HG03521 (cell line): ENCODE measurements around the gene PFDN6.
"Not testable (repeated sequence)": the region's sequence is repeated elsewhere in the genome, so short reads cannot be mapped to it uniquely, and the experiment has no call there.

ENCODE experiments used
- ATAC-seq: cut with Tn5 transposase; IDR thresholded peaks from one replicate; pipeline ENCODE4 v1.9.1; 2021; ENCODE audit warnings: mild to moderate bottlenecking, moderate library complexity; ENCODE audit not compliant: unreplicated experiment

PFDN6 gene

DNA sequence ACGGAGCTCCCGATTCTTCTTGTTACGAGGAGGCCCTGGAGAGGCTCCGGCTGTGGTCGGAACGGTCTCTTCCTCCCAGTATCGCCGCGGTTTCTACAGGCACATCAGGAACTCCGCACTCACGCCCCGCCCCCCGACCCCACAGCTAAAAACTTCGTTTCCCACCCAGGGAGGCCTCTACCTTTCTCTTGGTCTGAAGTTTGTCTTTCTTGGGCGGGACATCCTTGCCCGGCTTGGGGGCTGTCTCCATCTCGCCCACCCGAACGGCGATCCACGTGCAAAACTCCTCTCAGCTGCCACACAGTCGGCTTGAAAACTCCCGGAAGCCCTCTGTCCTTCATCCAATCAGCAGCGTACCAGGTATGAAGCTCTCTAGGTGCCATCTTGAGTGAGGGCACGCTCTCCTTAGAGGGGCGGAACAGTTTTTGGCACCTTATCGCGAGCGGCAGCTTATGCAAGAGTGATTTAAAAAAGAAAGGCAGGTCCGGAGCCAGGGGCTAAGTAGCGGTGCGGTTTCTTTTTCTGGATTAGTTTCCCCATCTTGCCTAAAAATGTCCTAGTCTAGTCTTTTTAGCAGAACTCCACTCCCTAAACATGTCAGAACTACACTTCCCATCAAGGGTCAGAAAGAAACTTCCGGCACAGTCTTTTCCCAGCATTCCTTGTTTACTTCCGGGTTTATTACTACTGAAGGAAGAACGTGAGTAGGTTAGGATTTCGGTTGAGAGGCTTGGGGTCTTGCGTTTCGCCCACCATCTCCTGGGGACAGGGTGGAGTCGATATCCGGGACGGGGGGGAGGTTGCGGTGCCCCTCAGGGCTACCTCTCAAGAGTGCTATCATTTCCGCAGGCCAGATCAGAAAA lies at the start of gene PFDN6, which contains the start of gene WDR46:
TSS of gene PFDN6 (plus strand) at position 681 of the 863 bp plus-strand sequence. CDS start 256 bp downstream, outside the sequence.
TSS of gene WDR46 (minus strand) at position 319 of the 863 bp plus-strand sequence. CDS start at position 250, 69 bp downstream.
- peak; percentile 76 for ATAC-seq

DNA sequence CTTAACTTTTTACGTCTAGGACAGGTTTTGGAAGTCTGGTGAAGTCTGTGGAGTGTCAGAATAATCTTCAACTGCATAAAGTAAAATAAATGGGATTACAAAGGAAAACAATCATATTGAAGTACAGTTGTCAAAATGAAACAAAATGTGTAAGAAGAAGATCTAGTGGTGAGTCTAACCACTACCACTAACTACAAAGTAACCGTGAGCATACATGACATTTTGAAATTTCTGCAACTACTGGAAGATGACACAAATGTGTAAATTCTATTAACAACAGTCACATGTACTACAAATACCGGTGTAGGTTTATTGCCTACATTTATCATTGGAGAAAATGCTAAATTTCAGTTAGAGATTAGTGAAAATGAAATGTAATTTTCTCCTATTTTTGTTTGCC lies 47.4 kb upstream of the PFDN6 start:
- ATAC-seq, result no peak

DNA sequence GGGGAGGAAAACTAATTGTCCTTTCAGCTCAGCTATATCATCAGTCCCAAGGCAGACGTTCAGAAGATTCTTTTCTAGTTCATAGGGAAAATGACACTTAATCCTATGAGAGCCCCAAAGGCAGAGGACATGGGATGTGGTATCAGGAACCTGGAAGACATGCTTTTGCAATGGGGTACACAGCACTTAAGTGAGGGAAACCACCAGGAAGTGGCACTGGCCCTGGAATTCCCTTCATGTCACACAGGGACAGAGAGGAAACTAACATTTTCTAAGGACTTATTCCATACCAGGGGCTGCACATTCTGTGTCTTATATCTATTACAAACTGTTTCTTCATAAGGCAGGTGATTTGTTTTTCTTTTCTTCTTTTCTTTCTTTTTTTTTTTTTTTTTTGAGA lies 45.9 kb upstream of the PFDN6 start:
- no peak for ATAC-seq

DNA sequence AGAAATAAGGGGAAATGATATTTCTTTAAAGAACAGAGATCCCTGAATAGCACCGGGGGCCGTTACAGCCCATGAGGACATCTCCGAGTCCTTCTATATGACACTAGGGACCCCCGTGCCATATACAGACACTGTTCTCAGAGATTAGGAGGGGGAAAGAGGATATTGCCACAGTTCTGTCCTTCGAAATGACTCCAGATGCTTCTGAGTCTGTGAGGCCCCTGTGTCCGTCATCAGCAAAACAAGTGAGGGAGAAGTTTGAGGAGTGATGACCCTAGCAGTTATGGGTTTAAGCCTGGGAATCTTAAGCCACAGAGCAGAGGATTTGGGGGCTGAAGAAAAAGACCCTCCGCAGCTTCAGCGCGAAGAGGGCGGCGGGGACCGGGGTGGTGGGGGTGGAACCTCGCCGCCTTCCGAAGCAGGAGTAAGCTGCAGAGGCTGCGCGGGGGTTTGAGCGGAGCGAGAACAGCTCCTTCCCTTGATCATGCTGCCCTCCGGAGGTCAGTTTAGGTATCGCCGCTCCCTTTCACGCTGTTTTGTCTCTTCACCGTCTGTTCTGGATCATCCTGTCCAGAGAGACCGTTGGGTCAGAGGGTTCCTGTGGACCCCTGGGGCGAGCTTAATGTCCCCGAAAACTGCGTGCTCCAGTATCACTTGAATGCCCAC lies 41.3 kb upstream of the PFDN6 start:
- ATAC-seq, result no peak

DNA sequence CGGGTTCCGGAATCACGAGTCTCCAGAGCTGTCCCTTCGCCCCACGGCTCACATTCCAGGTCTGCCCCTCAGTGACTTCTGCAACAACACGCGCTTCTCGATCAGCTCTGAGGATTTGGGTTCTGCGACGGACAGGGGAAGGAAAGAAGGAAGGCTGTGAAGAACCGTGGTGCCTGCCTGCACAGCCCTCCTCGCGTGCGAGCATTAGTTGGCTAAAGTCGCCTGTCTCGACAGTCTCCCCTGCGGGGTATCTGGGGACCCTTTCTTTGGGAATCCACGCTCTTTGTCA lies 40.8 kb upstream of the PFDN6 start:
- no peak for ATAC-seq

DNA sequence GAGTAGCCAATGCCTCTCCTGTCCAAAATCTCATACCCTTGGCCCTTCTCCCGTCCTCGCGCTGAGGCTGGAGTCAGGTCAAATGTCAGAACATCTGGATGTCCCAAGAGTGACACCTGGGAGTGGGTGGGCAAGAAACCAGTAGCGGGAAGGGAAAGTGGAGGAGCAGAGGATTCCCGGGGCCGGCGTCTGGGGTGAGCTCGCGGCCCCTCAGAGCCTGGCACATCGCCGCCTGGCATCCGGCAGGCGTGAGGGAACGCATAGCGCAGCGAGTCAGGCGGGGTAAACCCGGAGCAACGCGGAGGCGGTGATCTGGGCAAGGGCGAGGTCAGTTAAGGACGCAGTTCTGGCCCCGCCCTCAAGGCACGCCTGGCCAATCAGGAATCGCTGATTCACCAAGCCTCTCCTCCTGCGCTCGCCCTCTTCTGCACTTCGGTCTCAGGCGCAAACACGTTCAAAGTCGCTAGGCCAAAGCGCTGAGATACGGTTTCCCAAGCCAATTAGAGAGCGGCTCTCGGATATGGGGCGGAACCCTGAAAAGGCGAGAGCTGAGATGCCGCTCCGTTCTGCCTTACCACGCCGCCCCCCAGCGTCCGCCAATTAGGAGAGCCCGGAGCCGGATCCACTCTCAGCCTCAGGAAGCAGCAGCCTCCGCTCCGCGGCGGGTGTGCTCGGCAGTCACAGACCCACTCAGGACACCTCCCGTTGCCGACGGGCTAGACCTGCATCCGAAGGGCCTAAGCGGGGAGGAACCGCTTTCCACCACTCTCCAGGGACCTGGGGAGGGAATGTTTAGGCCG lies 40.3 kb upstream of the PFDN6 start:
- ATAC-seq, result peak; percentile 84

DNA sequence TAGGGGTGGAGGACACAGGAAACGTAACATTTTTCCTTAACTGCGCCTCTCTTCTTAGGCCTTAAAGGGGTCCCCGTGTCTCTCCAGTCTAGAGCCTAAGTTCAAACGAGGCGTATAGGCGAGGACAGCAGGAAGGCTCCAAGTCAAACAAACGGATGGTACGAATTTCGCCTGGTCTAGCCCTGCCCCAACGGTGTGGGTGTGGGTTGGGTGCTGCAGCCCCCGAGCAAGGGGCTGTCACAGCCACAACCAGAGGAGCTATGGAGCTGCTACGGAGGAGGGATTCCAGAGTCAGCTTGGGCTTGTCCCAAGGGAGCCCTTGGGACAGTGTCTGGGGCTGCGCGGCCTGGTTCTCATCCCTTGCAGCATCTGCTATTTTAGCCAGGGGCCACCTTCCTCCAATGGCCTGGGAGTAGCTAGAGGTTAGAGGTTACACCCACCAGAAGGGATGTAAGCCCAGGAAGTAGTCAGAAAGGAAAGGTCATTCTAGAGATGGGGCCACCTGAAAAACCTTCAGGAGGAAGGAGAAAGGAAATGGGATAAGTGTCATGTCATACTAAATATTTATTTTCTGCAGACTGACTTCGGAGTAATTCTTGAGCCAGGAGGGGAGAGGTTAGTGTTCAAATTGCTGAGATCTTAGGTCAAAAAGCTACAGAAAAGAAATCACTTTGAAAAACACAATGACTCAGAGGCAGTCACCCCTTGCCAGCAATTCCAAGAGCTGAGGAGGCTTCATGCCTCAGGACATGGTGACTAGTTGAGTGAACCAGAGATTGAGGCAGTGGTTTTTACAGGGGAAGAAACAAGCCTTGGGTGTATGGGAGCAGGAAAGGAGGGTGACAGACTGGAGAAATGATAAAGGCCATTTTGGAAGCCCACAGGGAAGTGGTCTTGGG lies 39.4 kb upstream of the PFDN6 start:
- ATAC-seq, result no peak

DNA sequence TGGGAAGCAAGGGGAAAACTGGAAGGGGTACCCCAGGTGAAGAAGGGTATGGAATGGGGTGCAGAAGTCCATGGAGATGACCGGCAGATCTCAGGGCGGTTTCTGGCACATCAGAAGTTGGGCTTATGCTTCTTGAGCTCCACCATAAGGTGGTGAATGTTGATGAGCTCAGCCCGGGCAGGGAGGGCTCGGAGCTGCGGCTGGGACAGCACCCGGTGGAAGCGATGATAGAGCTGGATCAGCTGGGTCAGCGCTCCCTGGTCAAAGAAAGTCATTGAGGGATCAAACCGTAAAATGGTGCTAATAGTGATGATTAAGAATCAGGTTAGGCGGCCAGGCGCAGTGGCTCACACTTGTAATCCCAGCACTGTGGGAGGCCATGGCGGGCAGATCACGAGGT lies 38.7 kb upstream of the PFDN6 start:
- ATAC-seq, result no peak

DNA sequence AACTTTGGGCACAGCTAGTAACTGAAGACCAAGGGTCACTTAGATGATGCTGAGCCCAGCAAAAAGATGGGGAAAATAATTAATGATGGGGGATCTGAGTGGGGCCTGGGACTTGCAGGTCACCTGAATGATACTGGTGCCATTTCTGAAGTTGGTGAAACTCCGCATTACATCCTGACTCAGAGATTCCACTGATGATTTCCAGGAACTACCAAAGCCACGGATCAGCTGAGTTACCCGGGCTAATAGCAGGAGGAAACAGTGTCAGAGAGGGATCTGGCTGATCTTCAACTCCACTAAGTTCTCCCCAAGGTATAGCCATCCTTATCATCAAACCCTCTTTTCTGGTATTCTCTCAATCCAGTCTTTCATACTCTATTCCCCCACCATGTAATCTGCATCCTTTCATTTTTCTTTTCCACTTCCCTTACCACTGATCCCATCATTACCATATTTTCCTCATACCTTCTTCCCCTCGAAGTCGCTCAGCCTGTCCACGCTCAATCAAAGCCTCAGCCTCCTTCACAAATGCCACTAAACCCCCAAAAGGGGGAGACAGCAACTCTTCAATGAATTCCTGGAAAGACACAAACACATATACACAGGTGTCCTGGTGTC lies 37.9 kb upstream of the PFDN6 start:
- ATAC-seq, result no peak

DNA sequence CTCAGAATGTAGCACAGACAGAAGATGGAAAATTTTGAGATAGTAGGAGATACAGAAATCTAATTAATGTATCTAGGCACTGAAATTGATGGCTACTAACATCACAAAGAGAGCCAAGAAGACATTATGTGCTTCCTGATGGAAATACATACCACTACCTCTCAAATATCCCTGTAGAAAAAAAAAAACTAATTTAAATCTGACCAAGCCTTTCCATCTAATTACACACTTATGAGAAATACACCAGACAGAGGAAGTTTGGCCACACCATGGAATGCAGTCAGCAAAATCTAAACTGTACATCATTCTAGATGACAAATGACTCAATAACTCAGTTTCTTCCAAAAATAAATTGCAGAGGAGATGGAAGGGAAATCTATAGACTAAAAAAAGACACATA lies 36.6 kb upstream of the PFDN6 start:
- ATAC-seq, result no peak

DNA sequence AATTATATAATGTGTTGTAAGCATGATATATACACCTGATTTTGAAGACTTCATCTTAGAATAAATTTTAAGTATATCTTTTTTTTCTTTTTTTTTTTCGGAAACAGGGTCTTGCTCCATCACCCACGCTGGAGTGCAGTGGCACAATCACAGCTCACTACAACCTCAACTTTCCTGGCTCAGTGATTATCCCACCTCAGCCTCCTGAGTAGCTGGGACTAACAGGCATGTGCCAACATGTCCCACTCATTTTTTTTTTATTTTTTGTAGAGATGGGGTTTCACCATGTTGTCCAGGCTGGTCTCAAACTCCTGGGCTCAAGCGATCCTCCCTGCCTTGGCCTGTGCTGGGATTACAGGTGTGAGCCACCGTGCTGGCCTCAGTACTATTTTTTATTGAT lies 34.8 kb upstream of the PFDN6 start:
- ATAC-seq, result no peak

DNA sequence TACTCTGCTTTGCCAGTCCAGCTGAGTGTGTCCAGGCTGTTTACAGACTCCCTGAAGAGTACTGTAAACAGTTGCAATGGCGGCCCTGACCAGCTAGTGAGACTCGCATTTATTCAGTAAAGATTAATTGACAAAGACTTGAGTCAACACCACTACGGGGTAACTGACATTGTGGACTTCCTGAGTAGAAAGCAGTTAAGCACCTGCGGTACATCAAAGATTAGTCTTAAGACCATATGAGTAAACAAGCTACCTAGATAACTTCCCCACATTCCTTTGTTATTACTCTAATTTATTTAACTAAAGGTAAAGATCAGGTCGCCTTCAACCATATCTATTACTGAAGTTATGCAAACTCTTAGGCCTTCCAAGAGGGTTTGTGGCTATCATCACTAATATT lies 30.4 kb upstream of the PFDN6 start:
- ATAC-seq, result no peak

DNA sequence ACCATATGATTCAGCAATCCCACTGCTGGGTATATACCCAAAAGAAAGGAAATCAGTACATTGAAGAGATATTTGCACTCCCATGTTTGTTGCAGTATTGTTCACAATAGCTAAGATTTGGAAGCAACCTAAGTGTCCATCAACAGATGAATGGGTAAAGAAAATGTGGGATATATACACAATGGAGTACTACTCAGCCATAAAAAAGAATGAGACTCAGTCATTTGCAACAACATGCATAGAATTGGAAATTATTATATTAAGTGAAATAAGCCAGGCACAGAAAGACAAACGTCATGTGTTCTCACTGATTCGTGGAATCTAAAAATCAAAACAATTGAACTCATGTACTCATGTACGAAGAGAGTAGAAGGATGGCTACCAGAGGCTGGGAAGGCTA lies 26.9 kb upstream of the PFDN6 start:
- not testable (repeated sequence) for ATAC-seq

DNA sequence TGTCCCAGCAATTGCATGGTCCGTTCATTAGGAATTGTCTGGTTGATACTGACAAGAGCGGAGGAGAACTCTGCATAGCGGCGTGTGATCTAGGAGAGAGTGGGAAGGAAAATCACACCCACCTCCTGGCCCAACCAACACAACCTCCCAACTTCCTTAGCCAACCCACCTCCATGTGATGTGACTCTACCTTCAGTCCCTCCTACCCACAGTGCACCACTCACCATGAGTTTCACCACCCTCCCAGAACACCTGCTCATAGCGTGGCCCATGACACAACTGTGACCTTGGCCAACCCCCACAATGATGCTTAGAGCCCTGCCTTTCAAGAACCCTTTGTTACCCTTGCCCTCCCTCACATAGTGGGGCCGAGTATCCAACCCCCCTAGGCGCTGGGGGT lies 25.4 kb upstream of the PFDN6 start:
- ATAC-seq, result no peak

DNA sequence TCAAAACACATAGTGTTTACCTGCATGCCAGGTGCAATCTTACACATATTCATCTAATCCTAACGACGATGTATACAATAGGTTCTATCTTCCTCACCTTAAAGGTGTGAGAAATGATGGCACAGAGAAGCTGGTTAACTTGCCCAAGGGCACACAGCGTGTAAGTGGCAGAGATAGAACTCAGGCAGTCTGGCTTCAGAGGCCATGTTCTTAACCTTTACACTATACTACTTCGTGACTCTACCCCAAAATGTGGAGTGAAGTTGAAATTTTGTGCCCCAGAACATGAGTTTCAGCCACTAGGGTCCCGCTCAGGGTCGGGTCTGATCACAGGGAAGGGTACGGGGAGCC lies 18.3 kb upstream of the PFDN6 start:
- no peak for ATAC-seq

DNA sequence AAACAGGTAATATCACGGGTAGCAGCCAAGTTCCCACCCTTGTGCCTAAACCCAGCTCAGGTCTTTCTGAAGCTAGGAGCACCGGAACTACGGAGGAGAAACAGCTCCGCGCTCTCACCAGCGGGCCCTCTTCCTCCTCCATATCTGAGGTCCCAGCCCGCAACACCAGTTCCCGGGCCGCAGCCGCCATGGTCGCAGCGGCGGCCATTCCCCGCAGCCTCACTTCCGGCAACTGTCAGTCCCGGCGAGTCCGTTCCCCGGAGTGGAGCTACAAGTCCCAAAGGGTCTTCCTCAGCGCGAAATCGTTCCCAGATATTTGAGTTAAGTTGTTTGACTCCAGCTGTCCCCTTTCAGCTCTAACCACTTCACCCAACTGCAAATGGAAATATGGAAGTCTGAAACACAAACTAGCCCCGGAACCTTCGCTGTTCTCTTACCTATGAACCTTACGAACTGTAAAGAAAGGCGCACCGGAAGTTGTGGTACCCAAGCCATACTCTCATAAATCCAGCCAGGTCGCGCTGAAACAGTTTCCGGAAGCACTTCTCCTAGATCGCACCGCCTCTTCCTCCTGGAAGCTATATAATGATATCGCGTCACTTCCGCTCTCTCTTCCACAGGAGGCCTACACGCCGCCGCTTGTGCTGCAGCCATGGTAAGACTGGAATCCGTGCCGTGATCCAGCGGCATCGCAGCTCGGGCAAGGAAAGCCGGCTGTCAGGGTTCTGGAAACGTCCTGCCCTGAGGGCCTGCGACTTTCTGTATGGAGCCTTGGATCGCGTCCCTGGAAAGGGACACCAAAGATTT lies 17.7 kb upstream of the PFDN6 start, which contains the start of the genes RPS18 and VPS52:
TSS of gene RPS18 (plus strand) at position 608 of the 807 bp plus-strand sequence. CDS start at position 653, 45 bp downstream.
TSS of gene VPS52 (minus strand) at position 409 of the 807 bp plus-strand sequence. CDS start at position 208, 201 bp downstream.
- peak; percentile 67 for ATAC-seq

DNA sequence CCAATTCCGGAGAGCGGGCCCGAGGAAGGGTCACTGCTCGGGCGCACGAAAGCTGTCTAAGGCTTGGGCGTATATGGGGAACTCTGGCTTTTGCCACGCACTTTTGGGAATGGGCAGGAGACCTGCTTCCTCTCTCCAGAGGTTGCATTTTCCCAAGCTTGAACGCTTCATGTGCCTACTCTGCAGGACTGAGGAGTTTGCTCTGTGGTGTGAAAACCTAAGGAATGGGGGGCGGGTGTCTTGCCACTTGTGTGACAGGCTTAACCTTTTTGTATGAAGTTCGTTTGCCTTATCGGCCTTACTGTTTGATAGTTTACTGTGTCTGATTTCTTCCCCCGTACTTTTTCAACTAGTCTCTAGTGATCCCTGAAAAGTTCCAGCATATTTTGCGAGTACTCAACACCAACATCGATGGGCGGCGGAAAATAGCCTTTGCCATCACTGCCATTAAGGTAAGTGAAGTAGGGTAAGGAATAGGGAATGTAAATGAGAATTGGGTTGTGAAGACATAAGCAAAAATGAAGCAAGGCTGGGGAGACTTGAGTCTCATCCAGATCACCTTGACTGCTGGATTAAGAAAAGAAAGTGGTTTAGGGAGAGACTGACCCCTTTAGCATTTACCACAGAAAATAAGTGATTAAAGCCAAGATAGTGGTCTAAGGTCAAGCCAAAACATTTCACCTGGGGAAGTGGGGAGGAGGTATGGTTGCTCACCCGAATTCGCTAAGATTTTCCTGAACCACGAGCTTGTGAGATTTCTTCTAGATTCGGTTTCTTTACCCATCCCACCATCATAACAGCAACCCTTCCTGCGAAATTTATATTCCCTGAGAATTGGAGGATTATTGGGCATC lies 16.9 kb upstream of the PFDN6 start:
- no peak for ATAC-seq
